Neural cell (in vitro differentiated cells): ENCODE data around the gene ASCC3. TPM values are rescaled to one million over a fixed set of nuclear protein-coding genes. Genes with fewer than 3 reads are reported as not detected.

Experiments used
- H2AFZ ChIP-seq: fragments of 200-600, 300-800 bp; sonication (generic), shearing (Covaris generic); 2 replicates; pipeline ENCODE4 v1.6.0; 2014; ENCODE audit warnings: low read depth, mild to moderate bottlenecking, antibody characterized with exemption, low read length, moderate library complexity
- H3F3A ChIP-seq: fragments of 200-600 bp; shearing (Covaris generic); 2 replicates; pipeline ENCODE4 v1.6.1; 2016; ENCODE audit warnings: mild to moderate bottlenecking, moderate library complexity, mixed read lengths, antibody characterized with exemption, low read length; ENCODE audit not compliant: insufficient read depth, poor library complexity, severe bottlenecking
- H3K27ac ChIP-seq: fragments of 200-600, 300-800 bp; sonication (generic), shearing (Covaris generic); 2 replicates; pipeline ENCODE4 v1.5.1; 2014; ENCODE audit warnings: mild to moderate bottlenecking, low read length, moderate library complexity
- H3K27me3 ChIP-seq: fragments of 300-800, 200-600 bp; sonication (generic), shearing (Covaris generic); 2 replicates; pipeline ENCODE4 v1.6.0; 2014; ENCODE audit warnings: mild to moderate bottlenecking, low read depth, low read length, moderate library complexity; ENCODE audit not compliant: insufficient read depth
- H3K36me3 ChIP-seq: fragments of 300-800, 200-600 bp; sonication (generic), shearing (Covaris generic); 2 replicates; pipeline ENCODE4 v1.5.1; 2014; ENCODE audit warnings: mild to moderate bottlenecking, antibody characterized with exemption, low read length, moderate library complexity; ENCODE audit not compliant: insufficient read depth
- H3K4me2 ChIP-seq: fragments of 300-800, 200-600 bp; sonication (generic), shearing (Covaris generic); 2 replicates; pipeline ENCODE4 v1.6.0; 2014; ENCODE audit warnings: mild to moderate bottlenecking, low read length
- H3K4me3 ChIP-seq: fragments of 300-800, 200-600 bp; sonication (generic), shearing (Covaris generic); 2 replicates; pipeline ENCODE4 v1.5.1; 2014; ENCODE audit warnings: mild to moderate bottlenecking, low read length, moderate library complexity
- H3K79me2 ChIP-seq: fragments of 200-600 bp; shearing (Covaris generic); replicated peaks from 2 replicates; pipeline ENCODE4 v1.6.0; 2014; ENCODE audit warnings: mild to moderate bottlenecking, low read length, moderate library complexity; ENCODE audit not compliant: insufficient read depth
- H3K9ac ChIP-seq: fragments of 300-800, 200-600 bp; sonication (generic), shearing (Covaris generic); 2 replicates; pipeline ENCODE4 v1.6.1; 2016; ENCODE audit warnings: mild to moderate bottlenecking, low read length, mixed read lengths
- H3K9me2 ChIP-seq: fragments of 200-600 bp; shearing (Covaris generic); 2 replicates; pipeline ENCODE4 v1.6.1; 2016; ENCODE audit warnings: mild to moderate bottlenecking, low read length, mixed read lengths; ENCODE audit not compliant: insufficient read depth
- H3K9me3 ChIP-seq: fragments of 200-600, 300-800 bp; sonication (generic), shearing (Covaris generic); 2 replicates; pipeline ENCODE4 v1.6.1; 2016; ENCODE audit warnings: mild to moderate bottlenecking, mixed run types, low read length, moderate library complexity, mixed read lengths
- H4K20me1 ChIP-seq: fragments of 200-600 bp; shearing (Covaris generic); 2 replicates; pipeline ENCODE4 v1.6.1; 2016; ENCODE audit warnings: mild to moderate bottlenecking, mixed run types; ENCODE audit not compliant: insufficient read depth
- CTCF ChIP-seq: fragments of 450-650 bp; IDR thresholded peaks from 2 replicates; pipeline ENCODE4 v1.5.1; 2014; ENCODE audit warnings: antibody characterized with exemption, mild to moderate bottlenecking, moderate library complexity; ENCODE audit not compliant: poor library complexity, severe bottlenecking
- EP300 ChIP-seq: fragments of 450-650 bp; conservative IDR thresholded peaks from 2 replicates; pipeline ENCODE4 v1.6.1; 2014; ENCODE audit warnings: antibody characterized with exemption, mild to moderate bottlenecking, moderate library complexity; ENCODE audit not compliant: poor library complexity, severe bottlenecking
- EZH2 ChIP-seq: fragments of 200-600, 300-800 bp; shearing (Covaris generic), sonication (generic); IDR thresholded peaks from 2 replicates; pipeline ENCODE4 v1.6.1; 2014; ENCODE audit warnings: antibody characterized with exemption, low read length, borderline replicate concordance, mild to moderate bottlenecking; ENCODE audit not compliant: insufficient read depth, poor library complexity, severe bottlenecking
- MXI1 ChIP-seq: fragments of 450-650 bp; conservative IDR thresholded peaks from 2 replicates; pipeline ENCODE4 v1.6.1; 2014; ENCODE audit warnings: antibody characterized with exemption, mild to moderate bottlenecking; ENCODE audit not compliant: poor library complexity, severe bottlenecking
- POLR2AphosphoS5 ChIP-seq: IDR thresholded peaks from 2 replicates; pipeline ENCODE4 v1.6.1; 2012
- RAD21 ChIP-seq: fragments of 450-650 bp; conservative IDR thresholded peaks from 2 replicates; pipeline ENCODE4 v1.6.1; 2014; ENCODE audit warnings: antibody characterized with exemption, mild to moderate bottlenecking, moderate library complexity
- REST ChIP-seq: IDR thresholded peaks from 2 replicates; pipeline ENCODE4 v1.6.1; 2012; ENCODE audit warnings: borderline replicate concordance
- SMC3 ChIP-seq: fragments of 450-650 bp; conservative IDR thresholded peaks from 2 replicates; pipeline ENCODE4 v1.6.1; 2014; ENCODE audit warnings: antibody characterized with exemption, mild to moderate bottlenecking, moderate library complexity; ENCODE audit not compliant: poor library complexity
- TAF1 ChIP-seq: IDR thresholded peaks from 2 replicates; pipeline ENCODE4 v1.6.1; 2012; ENCODE audit warnings: low read depth
- polyA plus RNA-seq: library from polyadenylated mRNA; depleted of rRNA; stranded (reverse); fragments of >200 nt; gene quantifications from 2 replicates; pipeline ENCODE4 v1.2.3, GENCODE V29; 2014

ASCC3 gene
- polyA plus RNA-seq, 1 donor from 2014 or later, result 14.9 TPM

GRCh38 chr6:100554228-100554627 lies 326.9 kb downstream of the ASCC3 start:
- no peaks in the 10 kb centered on the region for H3K79me2 ChIP-seq
- H3K9me3 ChIP-seq, result no peaks in the 10 kb centered on the region

GRCh38 chr6:100553243-100553642 lies 327.9 kb downstream of the ASCC3 start:
- Histone ChIP-seq H4K20me1 (no peaks in the 10 kb centered on the region), H3F3A (no peaks in the 10 kb centered on the region), H3K79me2 (no peaks in the 10 kb centered on the region), H3K9me2 (no peaks in the 10 kb centered on the region), H3K4me3 (no peak overlapping the region), H2AFZ (no peak overlapping the region), H3K36me3 (no peaks in the 10 kb centered on the region), H3K27ac (no peak overlapping the region), H3K27me3 (no peaks in the 10 kb centered on the region), H3K9ac (no peak overlapping the region), H3K9me3 (no peaks in the 10 kb centered on the region), H3K4me2 (no peak overlapping the region)
- no peak for TF ChIP-seq EZH2
- TF ChIP-seq SMC3, result no peak
- no peak for TF ChIP-seq RAD21
- TF ChIP-seq EP300, result no peak
- TF ChIP-seq REST, result no peak
- TF ChIP-seq POLR2AphosphoS5, result no peak

More at GRCh38 chr6:100554228-100554627, 326.9 kb downstream of the ASCC3 start:
- H3K27me3 ChIP-seq, result no peaks in the 10 kb centered on the region
- H3K4me2 ChIP-seq, result no peak overlapping the region
- no peak overlapping the region for H3K9ac ChIP-seq
- TF ChIP-seq POLR2AphosphoS5 (no peak), TAF1 (no peak), EZH2 (no peak), REST (no peak), MXI1 (no peak), CTCF (no peak), EP300 (no peak), RAD21 (no peak), SMC3 (no peak)
- H4K20me1 ChIP-seq, result no peaks in the 10 kb centered on the region
- H3K36me3 ChIP-seq, result no peaks in the 10 kb centered on the region
- H3K4me3 ChIP-seq, result no peak overlapping the region
- no peaks in the 10 kb centered on the region for H3F3A ChIP-seq
- no peak overlapping the region for H2AFZ ChIP-seq
- no peaks in the 10 kb centered on the region for H3K9me2 ChIP-seq
- no peak overlapping the region for H3K27ac ChIP-seq
